GM18505 (cell line): Measurements from ENCODE around the gene CCDC85A.

Experiments used
- ATAC-seq: cut with Tn5 transposase; IDR thresholded peaks from one replicate; pipeline ENCODE4 v1.9.1; 2021; ENCODE audit not compliant: unreplicated experiment
- POLR2A ChIP-seq: IDR thresholded peaks from 4 replicates; pipeline ENCODE4 v1.6.1; 2011; ENCODE audit warnings: borderline replicate concordance; ENCODE audit not compliant: insufficient read depth, insufficient read length; ENCODE audit errors: extremely low read depth

The CCDC85A gene

DNA sequence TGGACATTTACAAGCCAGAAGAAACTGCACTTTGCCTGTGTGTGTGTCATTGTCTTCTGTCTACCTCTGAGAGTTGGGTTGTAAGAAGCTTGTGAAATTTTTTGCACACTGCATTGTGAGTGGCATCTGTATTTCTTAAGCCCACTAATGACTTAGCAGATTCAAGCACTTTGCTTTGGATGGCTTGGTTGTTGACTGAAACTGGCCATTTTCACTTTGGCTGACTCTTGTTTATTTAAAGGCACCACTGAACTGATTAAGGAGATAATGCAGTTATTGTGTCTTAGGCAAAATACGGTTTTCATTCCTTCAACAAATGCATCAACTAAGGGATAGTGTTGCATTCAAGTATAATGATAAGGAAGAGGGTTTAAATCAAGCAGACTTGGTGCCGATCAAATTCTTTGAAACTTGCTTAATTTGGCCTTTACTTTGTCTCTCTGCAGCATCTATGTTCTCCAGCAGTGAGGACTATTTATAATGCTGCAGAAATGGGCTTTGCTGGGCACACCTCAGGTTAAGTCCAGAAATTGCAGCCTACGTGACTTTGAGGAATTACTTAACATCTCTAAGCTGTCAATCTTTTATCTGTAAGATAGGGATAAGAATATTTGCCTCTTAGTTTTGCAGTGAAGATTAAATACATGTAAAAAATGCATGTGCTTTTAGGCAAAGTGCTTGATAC is 142.0 kb downstream of the CCDC85A start:
- no peak for TF ChIP-seq POLR2A
- ATAC-seq = no peak

DNA sequence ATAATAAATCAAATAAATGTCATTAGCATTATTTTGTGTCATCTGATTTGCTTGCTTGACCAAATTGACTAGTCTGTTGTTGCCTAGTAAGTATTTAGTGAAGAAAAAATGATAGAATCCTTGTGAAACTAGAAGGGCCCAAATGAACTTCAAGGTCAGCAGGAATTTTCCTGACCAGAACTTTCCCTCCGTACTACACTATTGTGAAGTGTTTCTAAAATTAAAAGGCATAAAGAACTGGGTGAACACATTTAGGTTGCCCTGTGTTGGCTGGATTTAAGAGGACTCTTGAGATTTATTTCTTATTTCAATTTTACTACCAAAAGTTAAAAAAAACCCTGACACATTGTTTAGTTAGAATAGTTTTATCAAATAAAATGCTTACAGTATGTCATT is 142.6 kb downstream of the CCDC85A start:
- no peak for TF ChIP-seq POLR2A
- ATAC-seq = no peak

DNA sequence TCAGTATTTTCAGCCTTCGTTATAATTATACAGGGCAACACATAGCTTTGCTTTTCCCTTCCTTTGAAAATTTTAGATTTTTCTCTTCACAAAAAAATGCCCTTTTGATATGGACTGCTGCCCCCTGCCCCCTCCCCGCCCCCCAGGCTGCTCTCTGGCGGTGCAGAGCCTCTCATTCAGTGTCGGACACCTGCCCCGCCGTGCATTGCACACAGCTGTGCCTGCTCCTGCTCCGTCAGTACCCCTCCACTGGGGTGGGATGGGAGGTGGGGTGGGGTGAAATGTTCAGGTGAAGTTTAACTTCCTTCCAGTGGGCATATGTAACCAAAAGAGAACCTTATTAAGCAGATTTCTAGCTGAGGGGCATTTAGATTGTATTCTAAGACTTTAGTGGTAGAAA is 148.0 kb downstream of the CCDC85A start:
- TF ChIP-seq POLR2A = no peak
- ATAC-seq = no peak

DNA sequence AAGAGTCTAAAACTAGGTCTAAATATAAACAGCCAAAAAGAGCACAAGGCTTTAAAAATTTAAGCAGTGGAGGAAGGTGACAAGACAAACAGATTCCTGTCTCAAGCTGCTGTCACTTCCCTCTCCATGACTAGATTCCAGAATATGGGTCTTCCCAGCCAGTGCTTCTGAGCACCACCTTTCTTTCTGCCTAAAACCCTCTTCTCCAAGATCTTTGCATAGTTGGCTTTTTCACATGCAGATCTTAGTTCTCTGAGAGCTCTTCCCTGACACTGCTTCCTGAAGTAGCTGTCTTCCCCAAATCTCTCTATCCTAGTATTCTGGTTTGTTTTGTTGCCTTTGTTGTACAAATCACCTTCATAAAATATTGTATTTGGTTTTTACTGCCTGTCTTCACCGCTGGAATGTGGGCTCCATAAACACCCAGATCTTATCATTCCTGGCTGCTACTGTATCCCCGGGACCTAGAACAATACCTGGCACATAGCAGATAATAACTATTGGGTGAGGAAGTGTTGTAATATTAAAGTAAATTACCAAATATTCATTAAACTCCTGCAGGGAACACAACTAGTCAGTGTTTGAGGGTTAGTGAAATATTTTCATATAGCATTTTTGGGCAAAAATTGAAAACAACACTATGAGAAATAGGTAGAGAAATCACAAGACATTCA is 150.2 kb downstream of the CCDC85A start:
- no peak for ATAC-seq
- no peak for TF ChIP-seq POLR2A

DNA sequence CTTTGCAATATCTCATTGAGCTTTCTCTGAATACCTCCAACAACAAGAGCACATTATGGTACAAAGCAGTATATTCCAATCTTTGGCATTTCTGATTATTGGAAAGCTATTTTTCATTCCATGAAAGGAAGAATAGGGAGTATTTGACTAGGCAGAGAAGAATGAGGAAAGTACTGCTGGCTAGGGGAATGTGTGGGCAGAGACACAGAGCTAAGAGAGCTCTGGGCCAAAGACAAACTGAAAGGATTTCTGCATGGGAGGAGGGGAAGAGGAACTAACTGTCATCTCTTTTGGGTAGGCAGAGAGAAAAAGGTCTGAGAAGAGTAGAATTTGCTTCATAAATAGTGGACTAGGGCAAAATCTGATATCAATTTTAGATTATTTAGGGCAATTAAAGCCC is 150.8 kb downstream of the CCDC85A start:
- no peak for TF ChIP-seq POLR2A
- no peak for ATAC-seq

DNA sequence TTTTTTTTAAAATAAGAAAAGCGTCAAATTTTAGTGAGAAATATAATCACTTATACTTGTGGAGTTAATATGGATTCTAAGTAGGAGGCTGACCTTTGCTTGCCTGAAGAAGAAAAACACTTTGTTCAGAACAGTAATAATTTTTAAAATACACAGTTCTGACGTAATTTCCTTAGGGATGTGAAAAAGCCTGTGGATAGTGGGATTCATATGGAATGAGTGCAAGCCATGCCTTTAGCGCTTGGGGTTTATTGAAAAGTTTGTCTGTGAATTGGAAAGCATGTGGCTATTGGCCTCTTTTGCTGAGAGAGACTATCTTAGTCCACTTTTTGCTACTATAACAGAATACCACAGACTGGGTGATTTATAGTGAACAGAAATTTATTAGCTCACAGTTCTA is 151.3 kb downstream of the CCDC85A start:
- no peak for ATAC-seq
- TF ChIP-seq POLR2A = no peak

DNA sequence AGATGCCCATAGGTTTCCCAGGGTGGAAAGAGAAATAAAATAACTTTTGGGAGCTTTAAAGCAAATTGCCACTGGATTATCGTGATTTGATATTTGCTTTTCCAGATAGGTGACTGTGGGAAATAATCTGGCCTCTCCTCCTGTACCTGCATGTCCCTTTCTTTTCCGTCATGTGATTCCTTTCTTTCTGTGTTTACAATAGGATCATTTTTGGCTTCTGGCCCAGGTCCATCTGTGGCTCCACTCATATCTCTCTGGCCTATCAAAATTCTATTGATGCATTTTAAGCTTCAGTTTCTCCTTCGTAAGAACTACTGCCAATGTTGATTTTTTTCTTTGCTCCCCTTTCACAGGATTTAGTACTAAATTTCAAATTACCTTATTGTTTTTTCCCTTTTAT is 153.6 kb downstream of the CCDC85A start:
- TF ChIP-seq POLR2A = no peak
- no peak for ATAC-seq

DNA sequence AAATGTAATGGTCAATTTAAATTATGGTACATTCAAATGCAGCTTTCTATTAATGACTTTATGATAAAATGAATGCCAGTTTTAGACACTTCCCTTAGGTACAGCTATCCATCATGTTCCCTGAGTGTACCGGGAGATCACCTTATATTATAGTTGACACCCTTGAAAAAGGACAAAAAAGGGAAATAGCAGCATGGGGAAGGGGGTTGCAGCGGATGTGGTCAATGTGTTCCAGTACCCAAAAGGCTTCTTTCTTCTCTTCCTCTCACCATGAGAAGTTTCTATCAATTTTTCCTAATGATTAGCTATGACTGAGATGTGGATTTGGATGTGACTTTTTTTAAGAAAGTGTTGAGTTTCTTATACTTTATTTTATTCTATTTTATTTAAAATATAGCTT is 154.4 kb downstream of the CCDC85A start:
- no peak for ATAC-seq
- no peak for TF ChIP-seq POLR2A

DNA sequence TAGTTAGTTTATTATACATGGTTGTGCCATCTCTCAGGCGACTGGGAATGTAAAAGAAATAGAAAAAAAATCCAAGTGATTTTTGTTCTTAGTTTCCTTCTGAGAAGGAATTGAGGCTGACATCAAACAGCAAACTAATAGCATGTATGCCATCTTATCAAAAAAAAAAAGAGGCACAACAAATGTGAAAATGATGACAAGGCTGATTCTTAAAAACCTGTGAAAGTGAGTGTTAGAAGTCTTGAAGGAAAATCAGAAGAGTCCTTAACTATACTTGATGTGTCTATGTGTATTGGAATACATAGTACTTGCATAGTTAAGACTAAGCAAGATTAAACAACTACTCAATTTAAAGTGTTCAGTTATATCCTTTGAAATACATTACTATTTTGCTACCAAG is 161.0 kb downstream of the CCDC85A start:
- no peak for TF ChIP-seq POLR2A
- ATAC-seq = no peak

DNA sequence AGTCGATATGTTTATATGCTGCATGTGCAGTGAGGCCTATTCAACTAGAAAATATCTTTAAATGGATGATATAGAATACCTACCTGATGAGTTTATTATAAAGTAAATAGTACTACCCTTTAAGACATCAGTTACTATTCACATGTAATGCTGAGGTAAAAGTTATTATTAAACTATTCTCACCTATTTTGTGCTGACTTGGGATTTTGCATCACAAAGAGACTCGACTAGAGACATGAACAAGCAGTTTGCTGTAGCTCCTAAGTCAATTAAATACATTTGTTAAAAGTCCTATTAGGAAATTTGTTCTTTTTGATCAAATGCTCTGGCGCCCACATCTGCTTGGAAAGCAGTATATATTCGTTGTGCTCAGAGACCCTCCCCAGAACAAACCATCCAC is 164.1 kb downstream of the CCDC85A start:
- no peak for ATAC-seq
- TF ChIP-seq POLR2A = no peak

DNA sequence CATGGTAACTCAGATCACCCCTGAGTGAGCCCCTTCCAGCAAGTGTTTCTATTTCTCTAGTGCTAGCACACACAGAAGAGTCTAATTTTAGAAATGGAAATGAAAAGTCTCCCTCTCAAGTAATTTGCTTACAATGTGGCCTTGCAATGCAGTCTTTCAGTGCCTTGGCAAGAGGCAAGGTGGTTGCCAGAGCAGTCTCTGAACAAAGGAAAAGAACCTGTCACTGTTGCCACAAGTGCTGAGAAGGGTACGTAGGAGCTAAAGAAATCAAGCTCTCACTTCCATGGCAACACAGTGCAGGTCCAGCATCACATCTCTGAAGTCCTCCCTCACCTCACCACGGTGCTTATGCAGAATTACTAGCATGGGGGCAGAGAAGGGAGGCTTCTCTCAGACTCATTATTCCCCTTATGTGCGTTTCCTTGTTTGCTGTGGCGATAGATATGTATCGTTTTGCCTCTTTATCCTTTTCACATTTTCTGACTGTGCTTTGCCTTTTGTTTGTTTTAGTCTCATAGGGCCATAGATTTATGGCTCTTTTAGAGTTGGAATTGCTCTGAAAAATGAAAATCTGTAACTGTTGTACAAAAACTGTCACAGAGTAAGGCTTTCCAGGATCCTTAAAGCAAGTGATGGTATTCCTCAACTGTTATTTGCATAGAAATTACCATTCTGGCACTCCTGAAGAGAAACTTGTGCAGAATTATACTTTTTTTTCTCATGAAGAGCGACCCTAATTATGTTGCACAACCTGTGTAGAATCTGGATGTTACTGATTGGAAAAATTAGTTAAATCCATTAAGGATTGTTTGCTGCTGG is 164.8 kb downstream of the CCDC85A start:
- TF ChIP-seq POLR2A = no peak
- no peak for ATAC-seq

DNA sequence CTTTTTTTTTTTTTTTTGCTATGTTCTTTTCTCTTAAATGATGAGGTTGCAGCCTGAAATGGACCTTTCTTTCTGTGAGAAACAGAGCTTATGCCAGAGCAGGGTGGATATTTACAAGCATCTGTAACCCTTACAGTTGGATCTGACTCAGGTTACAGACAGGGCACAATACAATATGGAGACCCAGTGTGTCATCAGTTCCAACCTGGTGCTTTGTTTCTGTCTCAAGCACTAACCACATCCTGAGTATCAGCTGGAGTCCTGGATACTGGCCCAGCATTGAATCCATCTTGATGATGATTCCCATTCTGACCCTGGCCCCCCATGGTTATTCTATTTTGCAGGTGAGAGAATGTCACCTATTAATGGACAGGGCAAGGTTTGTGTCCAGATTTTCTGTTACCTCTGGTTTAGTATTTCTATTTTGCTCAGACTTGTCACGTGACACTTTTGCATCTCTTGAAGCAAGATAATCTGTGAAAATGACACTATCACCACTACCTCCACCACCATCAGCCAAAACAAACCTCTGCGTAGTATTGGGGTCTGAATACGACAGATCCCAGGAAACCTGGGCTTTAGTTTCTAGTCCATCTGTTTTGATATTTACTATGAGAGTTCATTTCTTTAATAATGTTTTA is 174.0 kb downstream of the CCDC85A start:
- TF ChIP-seq POLR2A = no peak
- ATAC-seq = no peak

DNA sequence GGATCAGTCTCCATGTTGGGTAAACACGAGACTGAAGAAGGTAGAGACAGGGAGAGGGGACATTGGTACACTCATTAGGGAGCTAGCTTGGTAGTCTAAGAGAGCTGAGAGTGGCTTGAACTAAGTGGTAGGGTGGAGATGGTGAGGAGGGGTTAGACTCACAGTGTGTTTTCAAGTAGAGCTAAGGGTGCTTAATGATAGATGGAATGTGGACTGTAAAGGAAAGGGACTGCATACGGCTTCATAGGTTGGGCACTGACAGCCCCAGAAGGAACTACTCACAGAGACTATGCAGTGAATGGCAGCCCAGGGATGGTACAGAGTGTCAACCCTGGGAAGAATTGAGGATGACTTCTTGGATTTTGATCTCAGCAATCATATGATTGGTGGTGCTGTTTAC is 178.1 kb downstream of the CCDC85A start:
- no peak for TF ChIP-seq POLR2A

DNA sequence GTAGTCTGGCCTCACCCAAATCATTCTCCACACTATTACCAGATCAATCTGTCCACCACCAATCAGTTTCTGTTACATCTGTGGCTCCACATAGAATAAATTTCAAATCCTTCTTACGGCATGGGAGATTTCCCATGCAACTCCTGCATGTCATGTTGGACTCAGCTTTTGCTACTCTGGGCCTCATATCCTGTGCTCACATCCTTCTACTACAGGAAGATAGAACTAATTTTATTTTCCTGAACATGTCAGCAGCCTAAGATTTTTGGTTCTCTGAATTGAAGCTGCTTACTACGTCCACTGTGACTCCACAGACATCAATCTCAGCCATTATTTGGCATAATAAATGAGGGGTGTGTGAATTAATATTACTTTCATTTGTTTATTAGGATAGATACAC is 181.1 kb downstream of the CCDC85A start:
- ATAC-seq = no peak
- TF ChIP-seq POLR2A = no peak

More for the DNA sequence above, 178.1 kb downstream of the CCDC85A start:
- no peak for ATAC-seq

DNA sequence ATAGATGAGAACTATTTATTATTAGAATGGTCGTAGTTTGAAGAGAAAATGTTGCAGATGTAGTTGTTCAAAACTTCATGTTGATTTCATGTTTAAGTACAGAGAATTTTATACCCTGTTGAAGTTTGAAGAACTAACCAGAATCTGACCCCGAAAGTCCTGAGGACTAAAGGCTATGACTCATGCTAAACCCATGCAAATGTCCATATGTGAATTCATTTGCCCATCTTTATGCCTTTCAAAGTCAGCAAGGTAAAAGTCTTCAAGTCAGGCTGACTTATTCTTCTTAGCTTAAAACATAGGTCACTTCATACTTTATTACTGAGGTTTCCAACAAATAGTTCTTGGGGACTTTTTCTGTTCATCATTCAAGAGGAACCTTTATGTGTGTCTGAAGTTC is 185.5 kb downstream of the CCDC85A start:
- no peak for TF ChIP-seq POLR2A
- ATAC-seq = no peak
